Transverse colon (tissue), 4 donors: Measurements from ENCODE around the gene FAM117B. TPM values are rescaled to one million over a fixed set of nuclear protein-coding genes. Genes with fewer than 3 reads are reported as not detected.

Experiments
- DNase-seq: peaks from one replicate; pipeline ENCODE4 v3.0.0-alpha.2; 2019
- H3K27ac ChIP-seq, 4 donors: fragments of 200-600 bp; sonication (generic); 2 replicates each; pipeline ENCODE4 v1.5.1; 2016 to 2018; ENCODE audit warnings: inconsistent platforms in 4 of 4
- H3K27me3 ChIP-seq: fragments of 200-600 bp; sonication (generic); 2 replicates; pipeline ENCODE4 v1.5.1; 2017; ENCODE audit warnings: inconsistent platforms
- H3K36me3 ChIP-seq, 4 donors: fragments of 200-600 bp; sonication (generic); 2 replicates each; pipeline ENCODE4 v1.5.1; 2017 to 2019; ENCODE audit warnings: inconsistent platforms in 4 of 4
- H3K4me1 ChIP-seq, 4 donors: fragments of 200-600 bp; sonication (generic); 2 replicates each; pipeline ENCODE4 v1.5.1; 2017 to 2020; ENCODE audit warnings: inconsistent platforms in 4 of 4
- H3K4me3 ChIP-seq, 4 donors: fragments of 200-600 bp; sonication (generic); 1 replicate in 1 of 4; 2 replicates in 3 of 4; pipeline versions ENCODE4 v1.5.1 to v1.6.1; 2017 to 2019; ENCODE audit warnings: inconsistent platforms in 4 of 4
- H3K9me3 ChIP-seq, 2 donors: fragments of 200-600 bp; sonication (generic); 2 replicates each; pipeline ENCODE4 v1.5.1; 2017 to 2019; ENCODE audit warnings: inconsistent platforms in 2 of 2
- CTCF ChIP-seq, 5 experiments: fragments of 200-600 bp in 3 of 5; fragments of 450-650 bp in 2 of 5; sonication (generic) in 3 of 5; IDR thresholded peaks; 1 replicate in 2 of 5; 2 replicates in 3 of 5; pipeline ENCODE4 v1.5.1; 2016 to 2017; ENCODE audit warnings: antibody characterized with exemption in 5 of 5, inconsistent platforms in 3 of 5, mild to moderate bottlenecking in 2 of 5, moderate library complexity in 1 of 5
- EP300 ChIP-seq: sonication (generic); formaldehyde crosslinking; IDR thresholded peaks from one replicate; pipeline ENCODE4 v1.6.1; 2017; ENCODE audit warnings: antibody characterized with exemption, low read depth
- POLR2A ChIP-seq: fragments of 450-650 bp; IDR thresholded peaks from one replicate; pipeline ENCODE4 v1.6.1; 2016; ENCODE audit warnings: antibody characterized with exemption, mild to moderate bottlenecking, moderate library complexity
- POLR2AphosphoS5 ChIP-seq, 3 donors: sonication (generic); formaldehyde crosslinking; IDR thresholded peaks; one replicate each; pipeline ENCODE4 v1.6.1; 2016; ENCODE audit warnings: antibody characterized with exemption in 3 of 3
- WGBS, 2 donors: methylation state at CpG; one replicate each; pipeline ENCODE4 v1.1.5; 2018; ENCODE audit warnings: low coverage in 1 of 2; 5-methylcytosine and 5-hydroxymethylcytosine counted together
- in situ Hi-C, 4 donors: fragments of 200-750 bp; cut with MboI; loops; one replicate each; pipeline versions ENCODE4 v1.15.0 to v1.15.1; 2017; ENCODE audit warnings: low sequenced_read_pairs in 3 of 4, low pct_ligation_motif_present in 1 of 4, low pct_unique_long_range_greater_than_20kb in 1 of 4
- intact Hi-C: fragments of 100-400 bp; cut with DNase I; formaldehyde crosslinking; loops from one replicate; pipeline ENCODE4 v1.15.1; 2023; ENCODE audit warnings: low total_unique reads
- total RNA-seq, 4 donors: library from RNA; depleted of rRNA; stranded (reverse); fragments of >200 nt; gene quantifications; one replicate each; pipeline ENCODE4 v1.1.0, GENCODE V29; 2016

FAM117B gene
- total RNA-seq, 4 donors from 2014 or later, result 11.1 to 21.3 (median 18.1) TPM

- Histone ChIP-seq H3K27ac (no peak overlapping the region), H3K36me3 (no peaks in the 10 kb centered on the region), H3K4me1 (peaks cover 0 to 20% (median 0%) of the 10 kb centered on the region in 4 donors), H3K27me3 (no peaks in the 10 kb centered on the region), H3K4me3 (no peak overlapping the region), H3K9me3 (no peaks in the 10 kb centered on the region)
- 71 to 88% methylated on average over 1 of the region's 1 CpG for WGBS, 2 donors
- DNase-seq, result no peak
- intact Hi-C loops, result no loop called here
- in situ Hi-C loops, result no loop called here
- TF ChIP-seq EP300 (no peak), POLR2A (no peak), POLR2AphosphoS5 (IDR thresholded peaks at IDR 0.05) (no peak), CTCF (IDR thresholded peaks at IDR 0.05) (no peak)
These were observed 22.6 kb upstream of the FAM117B start for GRCh38 chr2:202612145-202612544.

- DNase-seq, result no peak
- H3K4me3 ChIP-seq, result no peak overlapping the region
- 74 to 85% methylated on average over 2 to 4 of the region's 4 CpGs for WGBS, 2 donors
- no peaks in the 10 kb centered on the region for H3K36me3 ChIP-seq
- peaks cover 0 to 20% (median 0%) of the 10 kb centered on the region in 4 donors for H3K4me1 ChIP-seq
- H3K27ac ChIP-seq, result no peak overlapping the region
- in situ Hi-C loops (no loop called here), intact Hi-C loops (no loop called here)
- H3K27me3 ChIP-seq, result no peaks in the 10 kb centered on the region
- H3K9me3 ChIP-seq, result no peaks in the 10 kb centered on the region
- TF ChIP-seq POLR2AphosphoS5 (IDR thresholded peaks at IDR 0.05), result no peak
- no peak for TF ChIP-seq EP300
- TF ChIP-seq POLR2A, result no peak
- TF ChIP-seq CTCF (IDR thresholded peaks at IDR 0.05), result no peak
These were observed 21.3 kb upstream of the FAM117B start for GRCh38 chr2:202613479-202613878.

GRCh38 chr2:202624133-202624532, 10.6 kb upstream of the FAM117B start:
- H3K4me3 ChIP-seq, result no peak overlapping the region
- intact Hi-C loops, result no loop called here
- no peaks in the 10 kb centered on the region for H3K27me3 ChIP-seq
- WGBS, 2 donors, result 97 to 100% methylated on average over 2 to 5 of the region's 5 CpGs
- no peaks in the 10 kb centered on the region for H3K4me1 ChIP-seq
- no peaks in the 10 kb centered on the region for H3K36me3 ChIP-seq
- H3K9me3 ChIP-seq, result no peaks in the 10 kb centered on the region
- no peak for DNase-seq
- in situ Hi-C loops, result no loop called here
- no peak overlapping the region for H3K27ac ChIP-seq
- TF ChIP-seq CTCF (IDR thresholded peaks at IDR 0.05) (no peak), EP300 (no peak), POLR2AphosphoS5 (IDR thresholded peaks at IDR 0.05) (no peak), POLR2A (no peak)

- no peak for DNase-seq
- Histone ChIP-seq H3K4me1 (no peaks in the 10 kb centered on the region), H3K9me3 (no peaks in the 10 kb centered on the region), H3K27me3 (no peaks in the 10 kb centered on the region), H3K27ac (no peak overlapping the region), H3K4me3 (no peak overlapping the region), H3K36me3 (no peaks in the 10 kb centered on the region)
- in situ Hi-C loops (no loop called here), intact Hi-C loops (no loop called here)
- WGBS, 2 donors, result 63 to 80% methylated on average over 3 to 4 of the region's 4 CpGs
- no peak for TF ChIP-seq POLR2A
- no peak for TF ChIP-seq CTCF (IDR thresholded peaks at IDR 0.05)
- TF ChIP-seq POLR2AphosphoS5 (IDR thresholded peaks at IDR 0.05), result no peak
- no peak for TF ChIP-seq EP300
These were observed 7.7 kb upstream of the FAM117B start for GRCh38 chr2:202627042-202627441.
